BJ (cell line): Measurements from ENCODE around the gene B3GALNT2. TPM values are rescaled to one million over a fixed set of nuclear protein-coding genes. Genes with fewer than 3 reads are reported as not detected.

ENCODE experiments used
- CTCF ChIA-PET: fragments of 350-600 bp; formaldehyde crosslinking; extraction: SDS; loops from one replicate; lab custom pipeline; 2021; ENCODE audit warnings: antibody characterized with exemption, inconsistent platforms; lab: Yijun Ruan, JAX
- POLR2A ChIA-PET: fragments of 300-600 bp; sonication (Branson Sonifier 250); formaldehyde crosslinking; extraction: SDS; loops from one replicate; lab custom pipeline; 2021; ENCODE audit warnings: antibody characterized with exemption; lab: Charles Lee
- DNase-seq: peaks from one replicate; pipeline ENCODE4 v3.0.0-alpha.2; 2011; ENCODE audit warnings: low read depth
- H3K27me3 ChIP-seq: 2 replicates; pipeline ENCODE4 v1.6.0; 2011; ENCODE audit warnings: low read length; ENCODE audit not compliant: control insufficient read depth, insufficient read depth
- H3K36me3 ChIP-seq: 2 replicates; pipeline ENCODE4 v1.5.1; 2011; ENCODE audit warnings: low read length; ENCODE audit not compliant: control insufficient read depth, insufficient read depth
- H3K4me3 ChIP-seq: 2 replicates; pipeline ENCODE4 v1.5.1; 2011; ENCODE audit warnings: low read depth, mild to moderate bottlenecking, control low read depth, low read length
- CTCF ChIP-seq: IDR thresholded peaks from 2 replicates; pipeline ENCODE4 v1.5.1; 2011; ENCODE audit warnings: low read depth, mild to moderate bottlenecking, control low read depth, inconsistent platforms, low read length, moderate library complexity; ENCODE audit not compliant: insufficient read depth
- polyA plus RNA-seq: library from polyadenylated mRNA; depleted of rRNA; stranded (reverse); fragments of >200 nt; gene quantifications from 2 replicates; pipeline ENCODE4 v1.2.3, GENCODE V29; 2011

B3GALNT2 gene
- polyA plus RNA-seq, 1 experiment = 17.4 TPM

- TF ChIP-seq CTCF = no peak
- CTCF ChIA-PET = interaction anchor here (0.6 to 3.6 kb wide), 19 partner anchors 9 to 468 kb away, joined by 3 to 25 read pairs (median 4); partner anchors contain the start of gene LYST
- DNase-seq = no peak
- Histone ChIP-seq H3K4me3 (peak overlapping the region; percentile 82), H3K27me3 (no peaks in the 10 kb centered on the region), H3K36me3 (no peaks in the 10 kb centered on the region)
- POLR2A ChIA-PET = interaction anchor here (0.6 to 1.4 kb wide), 6 partner anchors 10 to 392 kb away, joined by 3 to 4 read pairs (median 3); no protein-coding TSS in a partner anchor
These were observed 690 bp downstream of the B3GALNT2 start for GRCh38 chr1:235503403-235504121.

- H3K27me3 ChIP-seq = no peaks in the 10 kb centered on the region
- ChIA-PET CTCF (interaction anchor here (0.6 to 3.6 kb wide), 2 partner anchors 469 to 514 kb away, joined by 3 to 25 read pairs; no protein-coding TSS in a partner anchor), POLR2A (interaction anchor here (0.5 to 0.7 kb wide), 5 partner anchors 9 to 881 kb away, joined by 3 read pairs; no protein-coding TSS in a partner anchor)
- TF ChIP-seq CTCF = no peak
- no peak for DNase-seq
- peak overlapping the region; percentile 82 for H3K4me3 ChIP-seq
- H3K36me3 ChIP-seq = no peaks in the 10 kb centered on the region
These were observed 1.4 kb downstream of the B3GALNT2 start for GRCh38 chr1:235502601-235503402.

- ChIA-PET POLR2A (no interaction called here), CTCF (no interaction called here)
- DNase-seq = no peak
- Histone ChIP-seq H3K36me3 (no peaks in the 10 kb centered on the region), H3K27me3 (no peaks in the 10 kb centered on the region), H3K4me3 (no peak overlapping the region)
- no peak for TF ChIP-seq CTCF
These were observed 3.2 kb downstream of the B3GALNT2 start for GRCh38 chr1:235500971-235501540.

DNA sequence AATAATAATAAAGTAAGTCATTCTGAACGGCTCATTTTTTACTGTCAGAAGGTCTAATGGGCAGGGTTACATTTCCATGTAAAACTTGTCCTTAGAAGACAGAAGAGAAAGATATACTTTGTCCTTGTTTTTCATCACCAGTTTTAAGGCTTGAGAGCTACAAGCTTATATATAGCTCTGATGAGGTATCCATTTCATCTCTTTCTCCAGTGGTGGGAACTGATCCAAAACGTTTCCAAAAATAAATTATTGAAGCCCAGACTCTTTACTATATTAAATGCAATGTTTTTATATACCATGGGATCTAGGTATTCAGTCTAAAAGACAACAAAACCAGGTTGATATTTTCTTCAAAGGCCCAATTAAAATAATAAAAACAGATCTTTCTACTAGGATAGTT, 8.7 kb downstream of the B3GALNT2 start:
- no peak for DNase-seq
- ChIA-PET POLR2A (no interaction called here), CTCF (interaction anchor here (1.0 kb wide), 1 partner anchor 9 kb away, joined by 3 read pairs; no protein-coding TSS in a partner anchor)
- Histone ChIP-seq H3K4me3 (no peak overlapping the region), H3K27me3 (no peaks in the 10 kb centered on the region), H3K36me3 (0 out of 2 replicates have a peak, but pooled peaks cover 4% of the 10 kb centered on the region)
- no peak for TF ChIP-seq CTCF
